Thymus (tissue), 11 donors: ENCODE data around the gene STXBP2. TPM values are rescaled to one million over a fixed set of nuclear protein-coding genes. Genes with fewer than 3 reads are reported as not detected.

ENCODE experiments used
- DNase-seq, 9 donors: peaks; one replicate each; pipeline ENCODE4 v3.0.0-alpha.2; 2013; ENCODE audit warnings: low spot score in 9 of 9, low read depth in 6 of 9, missing footprints in 1 of 9
- H3K27ac ChIP-seq, 2 donors: one replicate each; pipeline ENCODE4 v1.5.1; 2013; ENCODE audit warnings: control low read depth in 1 of 2, low read depth in 1 of 2, low read length in 1 of 2, mild to moderate bottlenecking in 1 of 2, moderate library complexity in 1 of 2
- H3K27me3 ChIP-seq, 2 donors: one replicate each; pipeline ENCODE4 v1.5.1; 2013; ENCODE audit warnings: low read length in 1 of 2; ENCODE audit not compliant: control insufficient read depth in 2 of 2, insufficient read depth in 1 of 2
- H3K36me3 ChIP-seq, 2 donors: one replicate each; pipeline ENCODE4 v1.5.1; 2013; ENCODE audit warnings: low read length in 1 of 2, mild to moderate bottlenecking in 1 of 2, moderate library complexity in 1 of 2; ENCODE audit not compliant: control insufficient read depth in 2 of 2, insufficient read depth in 2 of 2
- H3K4me1 ChIP-seq, 2 donors: one replicate each; pipeline ENCODE4 v1.5.1; 2013; ENCODE audit warnings: low read length in 2 of 2; ENCODE audit not compliant: control insufficient read depth in 2 of 2, insufficient read depth in 2 of 2
- H3K4me3 ChIP-seq, 2 donors: one replicate each; pipeline ENCODE4 v1.5.1; 2013; ENCODE audit warnings: low read length in 2 of 2, control low read depth in 1 of 2, mild to moderate bottlenecking in 1 of 2
- H3K9me3 ChIP-seq, 2 donors: one replicate each; pipeline ENCODE4 v1.5.1; 2013; ENCODE audit warnings: low read length in 1 of 2, mild to moderate bottlenecking in 1 of 2; ENCODE audit not compliant: control insufficient read depth in 2 of 2, insufficient read depth in 1 of 2
- WGBS: extraction: QIAGEN DNeasy Blood & Tissue Kit; methylation state at CpG from one replicate; pipeline ENCODE4 v1.1.7; 2013; 5-methylcytosine and 5-hydroxymethylcytosine counted together
- polyA plus RNA-seq: library from polyadenylated mRNA; stranded (reverse); fragments of 200-250 nt; gene quantifications from one replicate; pipeline ENCODE4 v1.2.3, GENCODE V29; 2013
- total RNA-seq: library from RNA; stranded (reverse); fragments of 120-200 nt; gene quantifications from one replicate; pipeline ENCODE4 v1.2.4, GENCODE V29; 2013
- donor health status: healthy.

STXBP2 gene
- total and polyA plus RNA-seq, 2 donors, result 45.3 to 140 TPM

DNA sequence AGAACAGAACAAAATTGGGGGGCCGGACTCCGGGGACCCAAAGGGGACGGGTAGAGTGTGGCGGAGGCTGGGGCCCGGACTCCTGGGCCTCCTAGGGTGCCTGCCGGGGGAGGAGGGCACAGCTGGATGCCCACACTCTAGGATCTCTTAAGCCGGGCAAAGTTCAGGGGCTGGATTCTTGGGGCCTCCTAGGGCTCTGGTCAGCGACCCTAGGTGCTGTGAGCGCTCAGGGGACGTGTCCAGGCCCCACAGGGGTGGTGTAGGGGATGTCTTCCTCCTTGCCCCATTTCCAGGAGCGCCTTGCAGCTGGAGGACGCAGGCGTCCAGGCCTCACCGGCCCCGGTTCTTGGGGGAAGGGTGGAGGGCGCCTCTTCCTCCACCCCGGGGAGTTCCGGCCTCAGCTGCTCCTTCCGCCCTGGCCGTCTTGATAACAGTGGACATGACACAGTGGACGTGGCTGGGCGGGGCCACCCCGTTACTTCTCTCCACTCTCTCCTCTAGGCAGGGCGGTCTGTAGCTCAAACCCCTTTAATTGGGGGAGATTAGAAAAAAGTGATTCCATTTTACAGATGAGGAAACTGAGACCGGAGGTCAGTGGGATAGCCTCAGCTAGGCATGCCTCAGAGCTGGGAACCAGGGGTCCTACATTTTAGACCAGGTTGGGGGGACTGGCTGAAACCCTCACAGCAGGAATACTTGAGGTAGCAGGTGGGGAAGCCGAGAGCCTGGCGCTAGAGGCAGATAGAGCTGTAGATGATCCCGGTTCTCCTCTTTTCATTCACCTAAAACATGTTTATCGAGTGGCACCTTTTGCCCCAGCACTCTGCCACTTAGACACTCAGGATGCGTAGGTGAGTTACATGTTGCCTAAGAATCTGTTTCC, 705 bp downstream of the STXBP2 start:
- WGBS, result 51% methylated on average over 30 of the region's 30 CpGs
- peaks cover 34 to 38% of the 10 kb centered on the region in 2 donors for H3K36me3 ChIP-seq
- no peaks in the 10 kb centered on the region for H3K27me3 ChIP-seq
- peak in 2 of 9 donors; percentile 23 to 53 for DNase-seq
- peak overlapping the region; percentile 86 to 92 for H3K27ac ChIP-seq
- H3K4me3 ChIP-seq, result peak overlapping the region; percentile 86 to 96
- H3K9me3 ChIP-seq, result peaks cover 1 to 9% of the 10 kb centered on the region in 2 donors
- peaks cover 41 to 71% of the 10 kb centered on the region in 2 donors for H3K4me1 ChIP-seq

DNA sequence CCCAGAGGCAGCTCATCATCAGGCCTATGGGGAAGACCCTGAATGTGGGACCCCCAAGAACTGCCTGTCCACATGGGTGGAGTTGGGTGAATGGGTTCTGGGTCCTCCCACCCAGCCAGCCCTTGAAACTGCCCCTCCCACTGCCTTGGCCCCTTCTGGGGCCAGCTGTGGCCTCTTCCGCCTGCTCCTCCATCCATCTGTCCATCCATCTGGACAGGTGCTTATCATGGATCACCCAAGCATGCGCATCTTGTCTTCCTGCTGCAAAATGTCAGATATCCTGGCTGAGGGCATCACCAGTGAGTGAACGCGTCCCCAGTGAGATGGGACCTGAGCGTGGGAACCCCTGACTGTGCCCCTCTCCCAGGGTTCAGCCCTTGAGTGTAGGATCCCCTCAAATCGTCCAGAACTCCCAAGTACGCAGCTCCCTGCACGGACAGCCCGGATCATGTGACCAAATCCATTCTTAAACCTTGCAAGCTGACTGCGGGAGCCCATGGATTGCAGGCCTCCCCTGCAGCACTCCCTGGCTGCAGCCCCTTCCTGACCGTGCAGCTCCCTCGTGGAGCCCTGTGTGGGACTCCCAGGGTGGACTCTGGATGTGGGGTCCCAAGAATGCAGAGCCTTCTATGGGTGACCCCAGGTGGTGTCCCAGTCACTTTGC, 2.0 kb downstream of the STXBP2 start:
- no peak overlapping the region for H3K4me3 ChIP-seq
- peaks cover 35 to 38% of the 10 kb centered on the region in 2 donors for H3K36me3 ChIP-seq
- no peak overlapping the region for H3K27ac ChIP-seq
- peaks cover 46 to 72% of the 10 kb centered on the region in 2 donors for H3K4me1 ChIP-seq
- WGBS, result 97% methylated on average over 12 of the region's 12 CpGs
- peaks cover 1 to 17% of the 10 kb centered on the region in 2 donors for H3K9me3 ChIP-seq
- H3K27me3 ChIP-seq, result no peaks in the 10 kb centered on the region
- DNase-seq, result no peak

DNA sequence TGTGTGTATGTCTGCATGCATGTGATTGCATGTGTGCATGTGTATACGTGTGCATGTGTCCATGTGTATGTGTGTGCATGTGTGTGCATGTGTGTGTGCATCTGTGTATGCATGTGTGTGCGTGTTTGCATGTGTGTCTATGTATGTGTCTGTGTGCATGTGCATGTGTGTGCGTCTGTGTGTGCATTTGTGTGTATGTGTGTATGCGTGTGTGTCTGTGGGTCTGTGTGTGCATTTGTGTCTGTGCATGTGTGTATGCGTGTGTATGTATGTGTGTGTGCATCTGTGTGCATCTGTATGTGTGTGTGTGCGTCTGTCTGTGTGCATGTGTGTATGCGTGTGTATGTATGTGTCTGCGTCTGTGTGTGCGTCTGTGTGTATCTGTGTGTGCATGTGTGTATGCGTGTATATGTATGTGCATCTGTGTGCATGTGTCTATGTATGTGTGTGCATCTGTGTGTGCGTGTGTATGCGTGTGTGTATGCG, 3.0 kb downstream of the STXBP2 start:
- H3K27me3 ChIP-seq, result no peaks in the 10 kb centered on the region
- peaks cover 42 to 78% of the 10 kb centered on the region in 2 donors for H3K4me1 ChIP-seq
- 97% methylated on average over 13 of the region's 13 CpGs for WGBS
- H3K36me3 ChIP-seq, result peaks cover 42 to 46% of the 10 kb centered on the region in 2 donors
- no peak overlapping the region for H3K27ac ChIP-seq
- no peak for DNase-seq
- peaks cover 1 to 26% of the 10 kb centered on the region in 2 donors for H3K9me3 ChIP-seq
- no peak overlapping the region for H3K4me3 ChIP-seq

DNA sequence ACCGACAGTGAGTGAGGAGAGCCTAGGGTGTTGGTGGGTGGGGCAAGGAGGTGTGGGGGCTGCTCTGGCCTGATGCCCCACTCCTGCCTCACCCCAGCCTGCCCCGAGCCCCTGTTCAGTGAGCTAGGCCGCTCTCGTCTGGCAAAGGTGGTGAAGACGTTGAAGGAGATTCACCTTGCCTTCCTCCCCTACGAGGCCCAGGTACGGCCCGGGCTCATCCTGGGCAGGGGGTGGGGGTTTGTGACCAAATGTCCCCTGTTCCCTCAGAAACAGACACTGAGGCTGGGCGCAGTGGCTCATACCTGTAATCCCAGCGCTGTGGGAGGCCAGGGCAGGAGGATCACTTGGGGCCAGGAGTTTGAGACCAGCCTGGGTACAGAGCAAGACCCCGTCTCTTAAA, 3.9 kb downstream of the STXBP2 start:
- no peak overlapping the region for H3K27ac ChIP-seq
- no peak overlapping the region for H3K4me3 ChIP-seq
- WGBS, result 99% methylated on average over 11 of the region's 11 CpGs
- peaks cover 50 to 51% of the 10 kb centered on the region in 2 donors for H3K36me3 ChIP-seq
- DNase-seq, result no peak
- no peaks in the 10 kb centered on the region for H3K27me3 ChIP-seq
- peaks cover 1 to 29% of the 10 kb centered on the region in 2 donors for H3K9me3 ChIP-seq
- H3K4me1 ChIP-seq, result peaks cover 45 to 87% of the 10 kb centered on the region in 2 donors

DNA sequence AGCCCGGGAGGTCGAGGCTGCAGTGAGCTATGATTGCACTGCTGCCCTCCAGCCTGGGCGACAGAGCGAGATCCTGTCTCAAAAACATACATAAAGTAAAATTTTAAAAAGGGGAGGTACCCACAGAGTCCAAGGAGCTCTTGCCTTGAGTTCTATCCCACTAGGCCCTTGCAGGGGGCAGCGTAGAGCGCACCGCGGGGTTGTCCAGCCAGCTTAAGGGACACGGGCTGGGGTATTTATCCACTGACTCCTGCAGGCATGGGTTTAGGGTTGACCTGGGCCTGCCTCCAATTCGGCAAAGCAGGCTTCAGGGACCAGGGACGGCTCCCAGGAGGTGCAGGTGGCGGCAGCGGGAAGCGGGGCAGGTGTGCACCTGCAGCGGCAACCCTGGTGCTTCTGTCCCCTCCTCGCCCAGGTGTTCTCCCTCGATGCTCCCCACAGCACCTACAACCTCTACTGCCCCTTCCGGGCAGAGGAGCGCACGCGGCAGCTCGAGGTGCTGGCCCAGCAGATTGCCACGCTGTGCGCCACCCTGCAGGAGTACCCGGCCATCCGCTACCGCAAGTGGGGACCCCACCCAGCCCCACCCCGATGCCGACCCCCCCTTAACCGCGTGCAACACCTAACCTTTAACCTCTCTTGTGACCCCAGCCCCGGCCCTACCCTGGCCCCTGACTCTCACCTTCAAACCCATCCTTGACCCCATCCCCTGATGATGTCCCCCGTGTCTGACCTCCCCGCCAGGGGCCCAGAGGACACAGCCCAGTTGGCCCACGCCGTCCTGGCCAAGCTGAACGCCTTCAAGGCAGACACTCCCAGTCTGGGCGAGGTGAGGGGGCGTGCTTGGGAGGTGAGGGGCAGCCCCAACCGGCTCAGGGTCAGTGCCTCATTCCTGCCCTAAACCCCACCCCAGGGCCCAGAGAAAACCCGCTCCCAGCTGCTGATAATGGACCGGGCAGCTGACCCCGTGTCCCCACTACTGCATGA, 4.7 kb downstream of the STXBP2 start:
- Histone ChIP-seq H3K27ac (peak overlapping the region in 1 of 2 donors; percentile 11), H3K4me1 (peaks cover 40 to 90% of the 10 kb centered on the region in 2 donors), H3K27me3 (no peaks in the 10 kb centered on the region), H3K4me3 (no peak overlapping the region), H3K9me3 (peaks cover 1 to 25% of the 10 kb centered on the region in 2 donors), H3K36me3 (peaks cover 57 to 59% of the 10 kb centered on the region in 2 donors)
- no peak for DNase-seq
- 97% methylated on average over 43 of the region's 43 CpGs for whole genome bisulfite sequencing

DNA sequence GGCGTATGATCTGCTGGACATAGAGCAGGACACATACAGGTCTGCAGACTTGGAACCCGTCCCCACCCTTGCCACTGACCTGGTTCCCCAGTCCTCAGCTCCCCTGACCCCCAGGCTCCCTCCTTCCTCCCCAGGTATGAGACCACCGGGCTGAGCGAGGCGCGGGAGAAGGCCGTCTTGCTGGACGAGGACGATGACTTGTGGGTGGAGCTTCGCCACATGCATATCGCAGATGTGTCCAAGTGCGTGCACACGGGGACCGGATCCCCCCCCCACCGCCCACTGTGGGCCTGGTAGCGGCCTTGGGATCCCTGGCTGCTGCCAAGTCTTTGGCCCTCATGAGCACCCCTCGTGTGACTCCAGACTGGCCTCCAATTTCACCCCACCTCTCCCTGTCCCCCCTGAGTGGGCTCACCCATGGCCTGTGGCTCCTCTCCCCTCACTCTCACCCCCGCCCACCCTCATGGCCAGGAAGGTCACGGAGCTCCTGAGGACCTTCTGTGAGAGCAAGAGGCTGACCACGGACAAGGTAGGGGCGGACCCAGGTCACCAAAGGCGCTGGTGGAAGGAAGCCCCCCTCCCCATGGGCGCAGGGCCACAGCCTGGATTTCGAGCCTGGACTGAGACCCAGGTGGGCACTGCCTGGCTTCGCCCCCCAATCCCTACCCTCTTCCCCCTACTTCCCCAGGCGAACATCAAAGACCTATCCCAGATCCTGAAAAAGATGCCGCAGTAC, 5.6 kb downstream of the STXBP2 start:
- H3K27me3 ChIP-seq, result no peaks in the 10 kb centered on the region

DNA sequence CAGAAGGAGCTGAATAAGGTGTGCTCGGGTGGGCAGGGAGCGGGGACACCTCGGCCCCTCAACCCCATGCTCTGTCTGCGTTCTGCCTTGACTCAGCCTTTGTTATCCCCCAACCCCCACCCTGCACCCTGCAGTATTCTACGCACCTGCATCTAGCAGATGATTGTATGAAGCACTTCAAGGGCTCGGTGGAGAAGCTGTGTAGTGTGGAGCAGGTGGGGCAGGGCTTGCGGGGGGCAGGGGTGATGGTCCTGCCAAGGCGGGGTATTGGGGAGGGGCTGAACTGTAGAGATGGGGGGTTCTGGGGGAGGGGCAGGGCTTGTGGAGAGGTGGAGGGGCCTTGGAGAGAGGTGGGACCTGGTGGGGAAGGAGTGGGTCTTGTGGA, 6.1 kb downstream of the STXBP2 start:
- Histone ChIP-seq H3K27me3 (no peaks in the 10 kb centered on the region), H3K4me1 (peaks cover 35 to 84% of the 10 kb centered on the region in 2 donors), H3K9me3 (peaks cover 1 to 23% of the 10 kb centered on the region in 2 donors), H3K36me3 (peaks cover 71% of the 10 kb centered on the region in 2 donors), H3K27ac (peak overlapping the region; percentile 69 to 96), H3K4me3 (no peak overlapping the region)
- DNase-seq, result peak; percentile 69 to 93 (median 79)
- 37% methylated on average over 8 of the region's 8 CpGs for WGBS

More for the DNA sequence above, 5.6 kb downstream of the STXBP2 start:
- Histone ChIP-seq H3K4me3 (no peak overlapping the region), H3K9me3 (peaks cover 1 to 23% of the 10 kb centered on the region in 2 donors), H3K36me3 (peaks cover 65 to 67% of the 10 kb centered on the region in 2 donors), H3K4me1 (peaks cover 39 to 90% of the 10 kb centered on the region in 2 donors), H3K27ac (peak overlapping the region; percentile 69 to 96)
- DNase-seq, result no peak
- 96% methylated on average over 27 of the region's 27 CpGs for WGBS
